GM06990 (cell line): ENCODE results near the gene CACHD1.
A peak's percentile ranks its signal among the peaks of the same experiment; 100 is the strongest.

Experiments
- DNase-seq: peaks from one replicate; pipeline ENCODE4 v3.0.0-alpha.2; 2011; ENCODE audit not compliant: insufficient read length; ENCODE audit errors: extremely low read depth
- H3K27me3 ChIP-seq: replicated peaks from 2 replicates; pipeline ENCODE4 v1.6.0; 2011; ENCODE audit warnings: low read length; ENCODE audit not compliant: control insufficient read depth, insufficient read depth
- H3K36me3 ChIP-seq: 2 replicates; pipeline ENCODE4 v1.5.1; 2011; ENCODE audit warnings: low read length; ENCODE audit not compliant: control insufficient read depth, insufficient read depth
- H3K4me3 ChIP-seq: replicated peaks from 2 replicates; pipeline ENCODE4 v1.5.1; 2011; ENCODE audit warnings: low read depth, mild to moderate bottlenecking, control low read depth, low read length
- CTCF ChIP-seq: IDR thresholded peaks from 2 replicates; pipeline ENCODE4 v1.5.1; 2011; ENCODE audit warnings: low read length, control low read depth, mild to moderate bottlenecking, inconsistent platforms; ENCODE audit not compliant: insufficient read depth, poor library complexity, severe bottlenecking

The CACHD1 gene

DNA sequence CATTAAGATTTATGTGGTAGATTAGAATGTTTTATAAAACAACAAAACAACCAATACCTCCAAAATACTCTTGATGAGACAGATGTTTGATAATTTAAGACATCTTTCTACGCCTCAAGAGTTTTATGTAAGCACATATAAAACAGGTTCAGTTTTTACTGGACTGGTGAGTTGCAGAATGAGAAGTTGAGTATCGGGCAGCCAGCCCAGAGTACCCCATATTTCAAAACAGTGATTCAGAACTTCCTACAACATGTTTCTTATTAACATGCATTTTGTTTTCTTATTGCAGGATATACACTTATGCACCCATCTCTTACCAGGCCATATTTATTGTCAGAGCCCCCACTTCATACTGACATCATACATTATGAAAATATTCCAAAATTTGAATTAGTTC, 183.5 kb downstream of the CACHD1 start:
- TF ChIP-seq CTCF: no peak
- H3K36me3 ChIP-seq: no peaks in the 10 kb centered on the region
- no peak overlapping the region for H3K4me3 ChIP-seq
- DNase-seq: no peak
- H3K27me3 ChIP-seq: no peaks in the 10 kb centered on the region

DNA sequence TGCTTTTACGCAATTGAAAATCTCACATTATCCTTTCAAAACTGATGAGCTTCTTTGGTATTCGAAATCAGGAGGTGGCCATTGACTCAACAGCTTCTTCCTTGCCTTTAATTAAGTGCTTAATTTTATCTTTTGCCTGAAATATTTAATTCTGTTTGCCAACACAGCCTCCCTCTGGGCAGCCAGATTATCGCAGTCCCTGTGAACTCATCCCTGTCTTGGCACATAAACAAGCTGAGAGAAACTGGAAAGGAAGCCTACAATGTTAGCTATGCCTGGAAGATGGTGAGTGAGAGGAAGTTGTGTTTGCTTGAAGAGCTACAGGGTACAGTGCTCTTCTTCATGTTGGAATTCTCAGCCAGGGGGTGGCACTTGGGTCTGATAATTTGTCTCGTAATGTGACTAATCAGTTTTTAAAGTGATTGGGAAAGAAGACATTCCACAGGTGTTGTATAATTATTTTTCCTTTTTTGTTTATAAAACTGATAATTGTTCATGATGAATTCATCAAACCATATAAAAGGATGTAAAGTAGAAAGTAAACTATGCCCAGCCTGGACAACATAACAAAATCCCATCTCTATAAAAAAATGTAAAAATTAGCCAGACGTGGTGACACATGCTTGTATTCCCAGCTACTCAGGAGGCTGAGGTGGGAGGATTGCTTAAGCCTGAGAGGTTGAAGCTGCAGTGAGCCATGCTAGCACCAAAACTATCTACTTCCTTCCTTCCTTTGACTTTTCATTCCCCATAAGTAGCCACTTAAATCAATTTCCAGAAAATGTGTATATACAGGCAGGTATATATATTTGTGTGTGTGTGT, 184.8 kb downstream of the CACHD1 start:
- H3K36me3 ChIP-seq: no peaks in the 10 kb centered on the region
- H3K27me3 ChIP-seq: no peaks in the 10 kb centered on the region
- no peak for TF ChIP-seq CTCF
- no peak for DNase-seq
- H3K4me3 ChIP-seq: no peak overlapping the region

DNA sequence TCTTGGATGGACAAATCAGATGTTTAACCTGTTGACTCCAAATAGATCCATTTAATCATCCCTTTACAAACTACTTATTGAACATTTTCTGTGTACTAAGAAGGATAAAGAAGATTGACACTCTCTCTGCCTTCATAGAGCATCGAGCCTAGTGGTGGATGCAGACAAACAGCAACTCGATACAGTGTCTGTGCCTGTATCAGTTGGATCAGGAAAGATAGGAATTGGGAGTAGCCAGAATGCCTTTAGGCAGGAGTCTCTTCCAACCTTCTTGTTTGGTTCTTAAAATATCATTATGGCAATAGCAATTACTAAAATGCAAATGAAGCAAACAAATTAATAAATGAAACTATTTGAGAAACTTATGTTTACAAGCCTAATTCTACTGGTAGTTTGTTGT, 185.9 kb downstream of the CACHD1 start:
- no peak for DNase-seq
- Histone ChIP-seq H3K36me3 (no peaks in the 10 kb centered on the region), H3K27me3 (no peaks in the 10 kb centered on the region), H3K4me3 (no peak overlapping the region)
- TF ChIP-seq CTCF: no peak

- no peak for TF ChIP-seq CTCF
- Histone ChIP-seq H3K27me3 (no peaks in the 10 kb centered on the region), H3K36me3 (no peaks in the 10 kb centered on the region), H3K4me3 (no peak overlapping the region)
- DNase-seq: no peak
Observed at GRCh38 chr1:64659478-64660138, 189.7 kb downstream of the CACHD1 start.

DNA sequence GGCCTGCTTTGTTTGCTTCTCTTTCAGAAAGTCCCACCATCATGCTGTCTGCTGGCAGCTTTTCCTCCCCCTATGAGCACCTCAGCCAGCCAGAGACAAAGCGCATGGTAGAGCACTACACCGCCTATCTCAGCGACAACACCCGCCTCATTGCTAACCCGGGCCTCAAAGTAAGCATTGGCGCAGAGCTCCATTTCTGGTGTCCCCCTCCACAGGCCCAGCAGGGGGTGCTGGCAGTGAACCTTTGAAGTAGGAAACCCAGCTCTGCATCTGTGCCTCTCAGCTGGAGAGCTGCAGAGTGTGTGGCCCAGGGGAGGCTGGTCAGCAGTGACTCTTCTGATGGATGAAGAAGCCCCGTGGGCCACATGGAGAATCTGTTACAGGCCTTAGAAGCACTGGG, 193.7 kb downstream of the CACHD1 start:
- H3K4me3 ChIP-seq: no peak overlapping the region
- TF ChIP-seq CTCF: peak; percentile 57
- no peaks in the 10 kb centered on the region for H3K36me3 ChIP-seq
- DNase-seq: peak; percentile 4
- no peaks in the 10 kb centered on the region for H3K27me3 ChIP-seq
